IPS-20b (cell line): ENCODE measurements around the gene MAPK4.
"Not testable (repeated sequence)": the region's sequence is repeated elsewhere in the genome, so short reads cannot be mapped to it uniquely, and the experiment has no call there.

Experiments
- H3K27ac ChIP-seq: one replicate; pipeline ENCODE4 v1.5.1; 2013; ENCODE audit warnings: low read length
- H3K27me3 ChIP-seq: 2 replicates; pipeline ENCODE4 v1.6.1; 2013; ENCODE audit warnings: mild to moderate bottlenecking, low read length, inconsistent platforms; ENCODE audit not compliant: insufficient read depth
- H3K36me3 ChIP-seq: 2 replicates; pipeline ENCODE4 v1.6.1; 2013; ENCODE audit warnings: low read depth, mild to moderate bottlenecking, inconsistent platforms, low read length, moderate library complexity; ENCODE audit not compliant: insufficient read depth
- H3K4me1 ChIP-seq: 2 replicates; pipeline ENCODE4 v1.6.1; 2013; ENCODE audit warnings: mild to moderate bottlenecking, control low read depth, inconsistent platforms, low read length, moderate library complexity; ENCODE audit not compliant: insufficient read depth
- H3K4me3 ChIP-seq: 2 replicates; pipeline ENCODE4 v1.5.1; 2013; ENCODE audit warnings: mild to moderate bottlenecking, low read length, inconsistent platforms
- H3K9ac ChIP-seq: 2 replicates; pipeline ENCODE4 v1.6.1; 2013; ENCODE audit warnings: low read depth, mild to moderate bottlenecking, inconsistent platforms, low read length, moderate library complexity
- H3K9me3 ChIP-seq: 2 replicates; pipeline ENCODE4 v1.6.1; 2013; ENCODE audit warnings: mild to moderate bottlenecking, low read depth, low read length, inconsistent platforms; ENCODE audit not compliant: insufficient read depth

MAPK4 gene

DNA sequence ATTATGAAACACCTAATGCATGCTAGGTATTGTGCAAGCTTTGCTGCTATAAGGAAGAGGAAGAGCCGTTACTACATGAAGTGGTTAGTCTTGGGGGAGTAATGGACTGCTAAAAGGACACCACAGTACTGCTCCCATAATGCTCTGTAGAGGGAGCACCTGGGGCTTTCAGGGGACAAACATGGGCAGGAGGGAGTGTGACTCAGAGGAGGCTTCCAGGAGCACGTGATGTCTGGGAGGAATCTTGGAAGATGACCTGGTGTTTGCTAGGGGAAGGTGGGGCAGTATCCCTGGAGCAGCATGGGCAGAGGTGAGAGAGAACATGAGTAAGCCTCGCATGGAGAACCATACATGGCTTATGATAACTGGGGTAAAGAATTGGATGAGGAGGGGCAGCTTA lies 18.8 kb downstream of the MAPK4 start:
- Histone ChIP-seq H3K9me3 (no peaks in the 10 kb centered on the region), H3K4me1 (peaks cover 20% of the 10 kb centered on the region; the same call in 1 of the 2 replicates), H3K36me3 (no peaks in the 10 kb centered on the region), H3K27ac (no peak overlapping the region), H3K9ac (no peak overlapping the region), H3K4me3 (no peak overlapping the region), H3K27me3 (peaks cover 17% of the 10 kb centered on the region; the same call in 1 of the 2 replicates)

DNA sequence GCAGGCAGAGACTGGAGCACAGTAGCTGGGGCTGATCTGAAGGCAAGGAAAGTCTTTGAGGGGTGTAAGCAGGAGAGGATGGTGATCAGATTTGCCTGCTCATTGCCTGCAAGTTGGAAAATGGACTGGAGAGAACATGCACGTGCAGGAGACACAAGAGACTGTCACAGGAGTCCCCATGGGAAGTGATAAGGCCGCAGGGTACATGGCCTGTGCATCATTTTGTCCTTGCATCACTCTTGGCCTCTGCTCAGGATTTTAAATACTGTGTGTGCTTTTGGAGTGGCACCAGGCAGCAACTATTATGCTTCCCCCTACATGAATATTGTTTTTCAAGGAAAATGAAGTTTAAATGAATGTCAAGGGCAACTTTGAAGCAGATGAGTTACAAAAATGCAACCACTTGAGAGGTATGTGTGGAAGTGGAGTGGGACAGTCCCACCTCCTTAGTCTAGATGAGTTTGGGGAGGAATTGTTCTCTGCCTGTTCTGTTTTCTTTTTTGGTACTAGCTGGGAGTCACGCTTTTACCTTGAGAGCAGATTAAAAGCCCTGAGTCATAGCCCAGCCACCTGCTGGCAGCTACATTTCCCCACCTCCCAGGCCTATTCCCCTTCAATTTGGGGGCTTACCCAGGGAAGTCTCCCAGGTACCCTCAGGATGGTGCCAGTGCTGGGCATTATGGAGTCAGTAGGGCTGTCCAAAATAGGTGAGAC lies 19.3 kb downstream of the MAPK4 start:
- Histone ChIP-seq H3K27me3 (peaks cover 17% of the 10 kb centered on the region; the same call in 1 of the 2 replicates), H3K4me1 (peaks cover 20% of the 10 kb centered on the region; the same call in 1 of the 2 replicates), H3K27ac (no peak overlapping the region), H3K9ac (no peak overlapping the region), H3K36me3 (no peaks in the 10 kb centered on the region), H3K9me3 (no peaks in the 10 kb centered on the region), H3K4me3 (no peak overlapping the region)

DNA sequence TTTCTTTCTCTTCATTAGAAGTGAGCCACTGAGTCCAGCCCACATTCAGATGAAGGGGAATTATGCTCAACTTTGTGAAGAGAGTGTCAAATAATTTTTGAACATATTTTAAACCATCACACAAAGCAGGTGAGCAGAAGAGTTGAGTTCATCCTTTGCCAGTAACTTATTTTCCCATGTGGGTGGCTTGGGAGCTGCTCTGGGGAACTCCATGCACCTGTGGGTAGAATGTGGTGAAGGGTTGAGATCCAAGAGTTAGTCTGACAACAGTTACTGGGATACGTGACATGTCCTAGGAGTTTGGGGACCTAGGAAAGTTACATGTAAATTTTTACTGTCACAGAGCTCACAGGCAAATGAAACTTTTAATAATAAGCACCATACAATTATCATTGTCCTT lies 21.6 kb downstream of the MAPK4 start:
- H3K4me3 ChIP-seq, result no peak overlapping the region
- H3K27ac ChIP-seq, result no peak overlapping the region
- H3K4me1 ChIP-seq, result peaks cover 8% of the 10 kb centered on the region; the same call in 1 of the 2 replicates
- H3K27me3 ChIP-seq, result peaks cover 17% of the 10 kb centered on the region; the same call in 1 of the 2 replicates
- H3K36me3 ChIP-seq, result no peaks in the 10 kb centered on the region
- H3K9me3 ChIP-seq, result no peaks in the 10 kb centered on the region
- no peak overlapping the region for H3K9ac ChIP-seq

DNA sequence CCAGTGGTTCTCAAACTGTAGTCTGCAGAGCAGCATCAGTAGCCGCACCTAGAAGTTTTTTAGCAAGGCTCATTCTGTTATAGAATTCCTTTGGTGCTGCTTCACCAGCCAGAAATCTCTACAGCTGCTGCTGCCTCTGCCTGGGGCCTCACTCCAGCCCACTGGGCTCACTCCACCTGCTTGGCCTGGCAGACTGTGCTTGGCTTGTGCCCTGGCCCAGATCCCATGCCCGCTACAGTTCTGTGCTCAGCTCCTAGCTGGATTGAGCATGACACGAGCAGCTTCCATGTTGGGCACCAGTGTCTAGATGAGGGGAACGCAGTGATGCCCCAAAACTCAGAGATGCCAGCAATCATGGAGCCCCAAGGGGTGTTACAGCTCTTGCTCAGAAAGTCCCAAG lies 22.6 kb downstream of the MAPK4 start:
- H3K27me3 ChIP-seq, result peaks cover 17% of the 10 kb centered on the region; the same call in 1 of the 2 replicates
- H3K27ac ChIP-seq, result no peak overlapping the region
- no peaks in the 10 kb centered on the region for H3K36me3 ChIP-seq
- no peak overlapping the region for H3K4me3 ChIP-seq
- H3K4me1 ChIP-seq, result peaks cover 8% of the 10 kb centered on the region; the same call in 1 of the 2 replicates
- no peaks in the 10 kb centered on the region for H3K9me3 ChIP-seq
- no peak overlapping the region for H3K9ac ChIP-seq

DNA sequence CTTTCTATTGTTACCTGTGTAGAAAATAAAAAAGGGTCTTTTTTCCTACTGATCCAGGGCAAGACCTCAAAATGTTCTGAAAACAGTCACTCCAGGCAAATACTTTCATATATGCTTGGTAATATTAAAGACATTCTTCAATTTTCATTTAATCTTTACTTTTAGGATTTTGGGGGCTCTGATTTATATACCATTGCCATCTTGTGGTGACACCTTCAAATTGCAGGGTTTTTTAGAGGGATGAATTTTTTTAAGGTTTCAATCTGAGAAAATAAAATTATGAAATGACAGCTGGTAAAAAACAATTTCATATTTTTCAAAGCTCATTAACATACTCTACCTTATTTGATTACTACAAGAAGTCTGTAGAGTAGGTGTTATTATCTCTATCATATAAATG lies 26.8 kb downstream of the MAPK4 start:
- Histone ChIP-seq H3K4me3 (no peak overlapping the region), H3K36me3 (no peaks in the 10 kb centered on the region), H3K4me1 (no peaks in the 10 kb centered on the region), H3K27me3 (peaks cover 6% of the 10 kb centered on the region; the same call in 1 of the 2 replicates), H3K27ac (no peak overlapping the region), H3K9ac (no peak overlapping the region), H3K9me3 (peaks cover 3% of the 10 kb centered on the region)

DNA sequence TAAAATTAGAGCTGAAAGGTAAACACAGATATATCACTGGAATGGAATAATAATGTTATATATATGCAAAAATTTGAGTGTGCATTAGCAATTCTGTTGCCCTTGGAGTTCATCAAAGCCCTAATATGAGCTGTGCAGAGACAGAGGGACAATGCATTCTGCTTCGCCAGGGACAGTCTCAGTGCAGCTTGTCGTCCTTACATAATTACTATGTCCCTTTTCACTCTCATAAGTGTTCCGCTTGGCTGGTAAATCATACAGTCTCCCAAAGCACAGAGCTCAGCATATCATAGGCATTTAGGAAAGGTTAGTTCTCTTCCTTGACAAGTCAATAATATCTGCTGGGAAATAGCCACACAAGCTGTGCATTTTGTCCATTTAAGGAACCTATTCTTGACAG lies 30.7 kb downstream of the MAPK4 start:
- Histone ChIP-seq H3K9me3 (peaks cover 3% of the 10 kb centered on the region), H3K27me3 (no peaks in the 10 kb centered on the region)

DNA sequence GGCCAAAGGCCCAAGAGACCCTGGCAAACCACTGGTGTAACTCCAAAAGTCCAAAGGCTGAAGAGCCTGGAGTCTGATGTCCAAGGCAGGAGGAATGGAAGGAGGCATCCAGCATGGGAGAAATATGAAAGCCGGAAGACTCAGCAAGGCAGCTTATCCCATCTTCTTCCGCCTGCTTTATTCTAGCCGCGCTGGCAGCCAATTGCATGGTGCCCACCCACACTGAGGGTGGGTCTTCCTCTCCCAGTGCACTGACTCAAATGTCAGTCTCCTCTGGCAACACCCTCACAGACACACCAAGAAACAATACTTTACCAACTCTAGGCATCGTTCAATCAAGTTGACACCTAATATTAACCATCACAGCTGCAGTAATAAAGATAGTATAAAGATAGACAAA lies 34.1 kb downstream of the MAPK4 start:
- Histone ChIP-seq H3K27me3 (no peaks in the 10 kb centered on the region), H3K4me3 (no peak overlapping the region), H3K36me3 (no peaks in the 10 kb centered on the region), H3K4me1 (no peaks in the 10 kb centered on the region), H3K9ac (no peak overlapping the region), H3K9me3 (no peaks in the 10 kb centered on the region), H3K27ac (no peak overlapping the region)

More for the DNA sequence above, 30.7 kb downstream of the MAPK4 start:
- Histone ChIP-seq H3K9ac (no peak overlapping the region), H3K4me1 (no peaks in the 10 kb centered on the region), H3K36me3 (no peaks in the 10 kb centered on the region), H3K27ac (no peak overlapping the region), H3K4me3 (no peak overlapping the region)

DNA sequence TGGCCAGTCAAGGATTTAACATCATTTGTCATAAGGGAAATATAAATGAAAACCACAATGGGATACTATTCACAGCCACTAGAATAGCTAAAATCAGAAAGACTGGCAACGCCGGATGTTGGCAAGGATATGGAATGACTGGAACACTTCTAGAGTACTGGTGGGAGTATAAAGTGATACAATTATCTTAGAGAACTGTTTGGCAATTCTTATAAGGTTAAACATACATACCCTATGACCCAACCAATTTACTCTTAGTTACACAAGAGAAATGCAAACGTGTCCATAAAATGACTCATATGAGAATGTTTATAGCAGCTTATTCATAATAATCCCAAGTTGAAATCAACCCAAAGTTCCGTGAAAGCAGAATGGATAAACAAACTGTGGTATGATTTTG lies 35.1 kb downstream of the MAPK4 start:
- H3K4me1 ChIP-seq, result no peaks in the 10 kb centered on the region
- no peak overlapping the region for H3K9ac ChIP-seq
- no peaks in the 10 kb centered on the region for H3K27me3 ChIP-seq
- no peaks in the 10 kb centered on the region for H3K9me3 ChIP-seq
- H3K4me3 ChIP-seq, result no peak overlapping the region
- no peaks in the 10 kb centered on the region for H3K36me3 ChIP-seq
- no peak overlapping the region for H3K27ac ChIP-seq

DNA sequence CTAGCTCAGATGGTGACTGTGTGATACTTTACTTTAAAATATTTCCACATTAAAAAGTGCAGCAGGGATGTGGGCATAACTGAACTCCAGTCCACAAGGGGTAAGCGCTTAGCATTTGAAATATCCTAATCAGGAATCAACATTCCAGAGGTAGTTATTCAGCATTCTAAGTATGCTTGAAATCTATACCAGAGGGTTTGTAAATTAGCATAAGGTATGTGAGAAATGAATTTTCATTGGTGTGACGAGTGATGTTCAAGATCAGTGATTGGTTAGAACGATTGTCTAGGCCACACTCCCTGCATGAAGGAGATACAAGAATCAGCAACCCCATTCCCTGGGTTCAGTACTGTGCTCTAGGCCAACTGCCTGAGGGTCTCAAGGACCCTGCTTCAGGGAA lies 42.6 kb downstream of the MAPK4 start:
- H3K4me1 ChIP-seq, result no peaks in the 10 kb centered on the region
- no peaks in the 10 kb centered on the region for H3K27me3 ChIP-seq
- no peak overlapping the region for H3K27ac ChIP-seq
- H3K9ac ChIP-seq, result no peak overlapping the region
- H3K36me3 ChIP-seq, result no peaks in the 10 kb centered on the region
- H3K4me3 ChIP-seq, result no peak overlapping the region
- no peaks in the 10 kb centered on the region for H3K9me3 ChIP-seq

DNA sequence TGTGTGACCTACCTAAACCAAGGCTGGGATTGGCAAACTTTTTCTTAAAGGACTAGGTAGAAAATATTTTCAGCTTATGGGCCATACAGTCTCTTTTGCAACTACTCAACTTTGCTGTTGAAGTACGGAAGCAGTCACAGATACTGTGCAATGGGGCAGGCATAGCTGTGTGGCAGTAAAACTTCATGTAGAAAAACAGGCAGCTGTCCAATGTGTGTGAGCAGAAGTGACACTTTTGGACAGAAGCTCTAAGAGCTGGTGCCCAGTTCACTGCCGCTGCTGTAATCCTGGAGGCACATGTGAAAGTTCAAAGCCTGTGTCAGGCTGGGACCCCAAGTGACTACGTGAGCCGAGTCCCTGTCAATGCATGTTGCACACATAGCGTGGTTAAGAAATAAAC lies 46.7 kb downstream of the MAPK4 start:
- H3K4me3 ChIP-seq, result no peak overlapping the region
- no peak overlapping the region for H3K9ac ChIP-seq
- no peaks in the 10 kb centered on the region for H3K27me3 ChIP-seq
- peaks cover 4% of the 10 kb centered on the region for H3K9me3 ChIP-seq
- no peaks in the 10 kb centered on the region for H3K4me1 ChIP-seq
- no peaks in the 10 kb centered on the region for H3K36me3 ChIP-seq
- H3K27ac ChIP-seq, result no peak overlapping the region

DNA sequence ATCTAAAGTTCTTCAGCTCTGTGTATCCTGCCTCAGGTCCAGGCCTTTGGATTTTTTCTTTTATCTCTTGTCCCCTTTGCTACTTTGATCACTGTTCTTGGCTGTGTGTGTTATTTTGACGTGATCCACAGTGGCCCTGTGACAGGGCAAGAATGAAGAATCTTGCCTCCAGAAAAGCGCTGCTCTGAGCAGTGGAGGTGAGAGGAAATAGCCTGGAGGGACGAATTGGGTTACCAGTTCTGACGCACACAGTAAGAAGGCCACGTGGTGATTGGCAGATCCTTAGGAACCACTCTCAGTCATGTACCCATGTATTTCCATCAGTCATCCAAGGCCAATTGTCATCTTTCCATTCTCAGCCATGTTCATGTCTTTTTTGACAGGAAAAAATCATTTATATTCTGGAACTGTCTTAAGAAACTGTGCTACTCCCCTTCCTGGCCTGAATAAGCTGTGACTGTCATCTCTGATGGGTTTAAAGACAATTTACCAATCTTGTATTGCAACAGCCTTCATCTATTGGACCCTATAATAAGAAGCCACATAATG lies 47.6 kb downstream of the MAPK4 start:
- no peaks in the 10 kb centered on the region for H3K36me3 ChIP-seq
- no peaks in the 10 kb centered on the region for H3K27me3 ChIP-seq
- no peaks in the 10 kb centered on the region for H3K4me1 ChIP-seq
- peaks cover 4% of the 10 kb centered on the region for H3K9me3 ChIP-seq
- H3K9ac ChIP-seq, result no peak overlapping the region
- H3K4me3 ChIP-seq, result no peak overlapping the region
- no peak overlapping the region for H3K27ac ChIP-seq

DNA sequence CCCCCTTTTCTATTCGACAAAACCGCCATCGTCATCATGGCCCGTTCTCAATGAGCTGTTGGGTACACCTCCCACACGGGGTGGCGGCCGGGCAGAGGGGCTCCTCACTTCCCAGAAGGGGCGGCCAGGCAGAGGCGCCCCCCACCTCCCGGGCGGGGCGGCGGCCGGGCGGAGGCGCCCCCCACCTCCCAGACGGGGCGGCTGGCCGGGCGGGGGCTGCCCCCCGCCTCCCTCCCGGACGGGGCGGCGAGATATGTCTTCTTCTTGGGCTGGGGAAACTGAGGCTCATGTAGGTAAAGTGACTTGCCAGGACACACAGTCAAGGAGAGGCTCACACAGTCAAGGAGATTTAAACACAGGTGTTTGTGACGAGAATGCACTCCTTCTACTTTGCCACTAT lies 49.3 kb downstream of the MAPK4 start:
- not testable (repeated sequence) for H3K4me3 ChIP-seq, H3K9ac ChIP-seq, H3K4me1 ChIP-seq, H3K27me3 ChIP-seq, H3K9me3 ChIP-seq, H3K27ac ChIP-seq, H3K36me3 ChIP-seq
